Measurements from ENCODE around the gene SLF1.

The SLF1 gene

GRCh38 chr5:94675965-94676618 is 57.6 kb downstream of the SLF1 start:
- no peak overlapping the region for H3K4me3 ChIP-seq (replicated peaks in 1 of 2; ENCODE audit: low read depth in 2 of 2, low read length in 2 of 2)
- no peak for TF ChIP-seq CTCF (IDR thresholded peaks at IDR 0.05; ENCODE audit: low read depth, low read length)
- DNase-seq (ENCODE audit: low read depth in 2 of 2), result no peak

GRCh38 chr5:94682814-94683520 is 64.5 kb downstream of the SLF1 start:
- TF ChIP-seq CTCF (IDR thresholded peaks at IDR 0.05; ENCODE audit: low read depth, low read length), result no peak
- H3K4me3 ChIP-seq (replicated peaks in 1 of 2; ENCODE audit: low read depth in 2 of 2, low read length in 2 of 2), result no peak overlapping the region
- no peak for DNase-seq (ENCODE audit: low read depth in 2 of 2)

- no peak for TF ChIP-seq CTCF (IDR thresholded peaks at IDR 0.05; ENCODE audit: low read depth, low read length)
- DNase-seq (ENCODE audit: low read depth in 2 of 2), result no peak
- no peak overlapping the region for H3K4me3 ChIP-seq (replicated peaks in 1 of 2; ENCODE audit: low read depth in 2 of 2, low read length in 2 of 2)
Observed at GRCh38 chr5:94689908-94690307, 71.4 kb downstream of the SLF1 start.

GRCh38 chr5:94690778-94691177 is 72.3 kb downstream of the SLF1 start:
- peak in 1 of 2 donors; percentile 6 for DNase-seq (ENCODE audit: low read depth in 2 of 2)
- no peak overlapping the region for H3K4me3 ChIP-seq (replicated peaks in 1 of 2; ENCODE audit: low read depth in 2 of 2, low read length in 2 of 2)

GRCh38 chr5:94691291-94691690 is 72.8 kb downstream of the SLF1 start:
- no peak for DNase-seq (ENCODE audit: low read depth in 2 of 2)
- no peak overlapping the region for H3K4me3 ChIP-seq (replicated peaks in 1 of 2; ENCODE audit: low read depth in 2 of 2, low read length in 2 of 2)
- TF ChIP-seq CTCF (IDR thresholded peaks at IDR 0.05; ENCODE audit: low read depth, low read length), result no peak

More at GRCh38 chr5:94690778-94691177, 72.3 kb downstream of the SLF1 start:
- no peak for TF ChIP-seq CTCF (IDR thresholded peaks at IDR 0.05; ENCODE audit: low read depth, low read length)

GRCh38 chr5:94691949-94692348 is 73.5 kb downstream of the SLF1 start:
- no peak overlapping the region for H3K4me3 ChIP-seq (replicated peaks in 1 of 2; ENCODE audit: low read depth in 2 of 2, low read length in 2 of 2)
- peak; percentile 89 to 94 for DNase-seq (ENCODE audit: low read depth in 2 of 2)
- TF ChIP-seq CTCF (IDR thresholded peaks at IDR 0.05; ENCODE audit: low read depth, low read length), result no peak
